Activated CD4-positive, alpha-beta T cell treated with anti-CD3 and anti-CD28 coated beads, Interleukin-2, amount 50 U/mL, for 4 hours (primary cell): Measurements from ENCODE around the gene PRDX6.
A peak's percentile ranks its signal among the peaks of the same experiment; 100 is the strongest.
"Not testable (repeated sequence)": the region's sequence is repeated elsewhere in the genome, so short reads cannot be mapped to it uniquely, and the experiment has no call there.

ENCODE experiments used
- DNase-seq, 2 experiments: peaks; one replicate each; pipeline ENCODE4 v3.0.0-alpha.2; 2020

PRDX6 gene

DNA sequence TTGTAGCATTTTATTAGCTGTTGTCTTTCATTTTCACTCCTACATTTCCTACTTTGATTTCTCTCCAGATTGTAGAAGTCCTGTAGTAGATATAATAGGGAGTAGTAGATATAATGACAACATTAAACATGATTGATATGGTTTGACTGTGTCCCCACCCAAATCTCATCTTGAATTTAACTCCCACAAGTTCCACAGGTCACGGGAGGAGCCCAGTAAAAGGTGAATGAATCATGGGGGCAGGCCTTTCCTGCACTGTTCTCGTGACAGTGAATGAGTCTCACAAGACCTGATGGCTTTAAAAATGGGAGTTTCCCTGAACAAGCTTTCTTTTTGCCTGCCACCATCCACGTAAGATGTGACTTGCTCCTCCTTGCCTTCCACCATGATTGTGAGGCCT lies 7.5 kb upstream of the PRDX6 start:
- DNase-seq: no peak

DNA sequence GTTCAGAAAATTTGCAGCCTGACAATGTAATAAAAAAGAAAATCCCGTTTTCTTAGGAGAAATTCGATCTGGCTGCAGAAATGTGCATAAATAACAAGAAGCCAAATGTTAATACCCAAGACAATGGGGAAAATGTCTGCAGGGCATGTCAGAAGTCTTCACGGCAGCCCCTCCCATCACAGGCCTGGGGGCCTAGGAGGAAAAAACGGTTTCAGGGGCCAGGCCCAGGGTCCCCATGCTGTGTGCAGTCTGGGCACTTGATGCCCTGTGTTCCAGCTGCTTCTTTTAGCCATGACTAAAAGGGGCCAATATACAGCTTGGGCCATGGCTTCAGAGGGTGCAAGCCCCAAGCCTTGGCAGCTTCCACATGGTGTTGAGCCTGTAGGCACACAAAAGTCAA lies 6.5 kb upstream of the PRDX6 start:
- DNase-seq: no peak

DNA sequence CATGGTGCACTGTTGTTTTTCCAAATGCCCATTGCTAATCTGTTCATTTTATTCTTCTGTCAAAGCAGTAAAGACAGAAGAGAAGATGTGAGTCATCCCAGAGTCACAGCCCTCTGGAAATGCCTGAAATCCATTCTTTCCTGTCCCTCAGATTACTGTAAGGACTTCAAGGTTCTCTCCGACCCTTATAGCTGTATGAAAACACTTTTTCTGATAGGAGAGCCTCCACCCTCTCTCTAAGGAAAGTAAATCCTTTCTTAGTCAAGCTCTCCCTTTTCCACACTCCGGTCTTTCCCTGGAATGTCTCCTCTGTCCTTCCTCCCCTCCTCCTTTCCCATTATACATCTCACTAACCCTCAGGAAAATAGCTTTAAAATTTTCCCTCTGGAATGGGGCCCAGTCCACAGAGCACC lies 3.5 kb upstream of the PRDX6 start:
- no peak for DNase-seq

DNA sequence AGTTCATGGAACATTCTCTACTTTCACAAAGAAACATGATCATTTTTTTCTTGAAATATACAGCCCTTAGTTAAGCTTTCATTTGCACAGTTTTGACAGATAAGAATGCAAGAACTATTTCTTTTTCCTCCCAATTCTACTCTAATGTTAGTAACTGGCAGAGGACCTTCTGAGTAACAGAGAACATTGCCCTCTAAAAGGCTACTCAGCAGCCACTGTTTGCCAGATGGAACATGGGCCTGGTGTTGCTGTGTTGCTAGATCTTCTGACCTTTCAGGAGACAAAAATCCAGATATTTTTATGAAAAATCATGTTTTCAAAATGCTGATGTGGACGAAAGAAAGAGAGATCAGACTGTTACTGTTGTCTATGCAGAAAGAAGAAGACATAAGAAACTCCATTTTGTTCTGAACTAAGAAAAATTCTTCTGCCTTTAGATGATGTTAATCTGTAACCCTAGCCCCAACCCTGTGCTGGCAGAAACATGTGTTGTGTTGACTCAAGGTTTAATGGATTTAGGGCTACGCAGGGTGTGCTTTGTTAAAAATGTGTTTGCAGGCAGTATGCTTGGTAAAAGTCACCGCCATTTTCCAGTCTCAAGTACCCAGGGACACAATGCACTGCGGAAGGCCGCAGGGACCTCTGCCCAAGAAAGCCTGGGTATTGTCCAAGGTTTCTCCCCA lies 2.9 kb upstream of the PRDX6 start:
- DNase-seq: no peak

DNA sequence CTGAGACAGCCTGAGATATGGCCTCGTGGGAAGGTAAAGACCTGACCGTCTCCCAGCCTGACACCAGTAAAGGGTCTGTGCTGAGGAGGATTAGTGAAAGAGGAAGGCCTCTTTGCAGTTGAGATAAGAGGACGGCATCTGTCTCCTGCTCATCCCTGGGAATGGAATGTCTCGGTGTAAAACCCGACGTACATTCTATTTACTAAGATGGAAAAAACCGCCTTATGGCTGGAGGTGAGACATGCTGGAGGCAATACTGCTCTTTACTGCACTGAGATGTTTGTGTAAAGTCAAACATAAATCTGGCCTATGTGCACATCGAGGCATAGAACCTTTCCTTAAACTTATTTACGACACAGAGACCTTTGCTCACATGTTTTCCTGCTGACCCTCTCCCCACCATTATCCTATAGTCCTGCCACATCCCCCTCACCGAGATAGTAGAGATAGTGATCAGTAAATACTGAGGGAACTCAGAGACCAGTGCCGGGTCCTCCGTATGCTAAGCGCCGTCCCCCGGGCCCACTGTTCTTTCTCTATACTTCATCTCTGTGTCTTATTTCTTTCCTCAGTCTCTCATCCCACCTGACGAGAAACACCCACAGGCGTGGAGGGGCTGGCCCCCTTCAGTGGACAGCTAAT lies 2.2 kb upstream of the PRDX6 start:
- not testable (repeated sequence) for DNase-seq

DNA sequence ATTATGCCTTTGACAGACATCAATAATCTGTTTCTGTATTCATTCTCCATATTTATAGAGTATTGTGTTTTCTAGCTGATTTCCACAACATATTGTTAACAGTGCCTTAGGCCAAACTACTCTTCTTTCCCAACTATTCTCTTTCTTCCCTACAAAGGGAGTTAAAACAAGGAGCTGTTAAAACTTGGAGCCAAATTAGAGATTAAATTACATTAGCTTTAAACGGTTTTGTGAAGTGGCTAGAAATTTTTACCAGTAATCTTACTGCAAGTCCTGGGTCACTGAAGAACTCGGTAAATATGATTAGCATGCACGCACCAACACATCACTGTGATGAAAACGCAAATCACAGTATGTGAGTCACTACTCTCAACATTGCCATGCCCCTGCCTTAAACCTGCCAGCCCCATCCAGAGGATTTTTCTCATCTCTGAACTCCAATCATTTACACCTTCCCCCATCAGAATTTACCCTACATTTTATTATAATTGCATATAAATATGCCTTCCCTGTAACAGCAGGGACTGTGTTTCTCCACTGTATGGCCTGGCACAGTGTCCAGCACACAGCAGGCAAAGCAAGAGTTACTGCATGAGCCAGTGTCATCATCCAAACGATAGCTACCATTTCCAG lies 1.5 kb upstream of the PRDX6 start:
- no peak for DNase-seq

DNA sequence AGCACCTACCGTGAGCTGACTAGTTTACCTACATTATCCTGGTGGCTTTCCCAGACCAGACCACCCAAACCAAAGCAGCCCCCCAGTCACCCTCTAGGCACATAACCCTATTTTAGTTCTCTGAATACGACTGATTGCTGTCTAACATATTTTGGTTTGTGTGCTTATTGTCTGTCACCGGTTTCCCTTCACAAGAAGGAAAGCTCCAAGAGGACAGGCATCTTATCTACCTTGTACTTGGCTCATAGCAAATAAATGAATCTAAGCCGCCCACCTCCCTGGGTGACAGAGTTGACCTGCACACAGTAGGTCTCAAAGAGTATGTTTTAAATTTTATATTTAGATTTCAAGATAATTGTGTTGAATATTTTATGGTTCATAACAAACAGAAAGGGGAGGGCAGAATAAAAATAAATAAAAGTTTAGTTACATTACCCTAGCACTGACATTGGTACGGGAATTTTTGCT lies 904 bp upstream of the PRDX6 start:
- DNase-seq: no peak

DNA sequence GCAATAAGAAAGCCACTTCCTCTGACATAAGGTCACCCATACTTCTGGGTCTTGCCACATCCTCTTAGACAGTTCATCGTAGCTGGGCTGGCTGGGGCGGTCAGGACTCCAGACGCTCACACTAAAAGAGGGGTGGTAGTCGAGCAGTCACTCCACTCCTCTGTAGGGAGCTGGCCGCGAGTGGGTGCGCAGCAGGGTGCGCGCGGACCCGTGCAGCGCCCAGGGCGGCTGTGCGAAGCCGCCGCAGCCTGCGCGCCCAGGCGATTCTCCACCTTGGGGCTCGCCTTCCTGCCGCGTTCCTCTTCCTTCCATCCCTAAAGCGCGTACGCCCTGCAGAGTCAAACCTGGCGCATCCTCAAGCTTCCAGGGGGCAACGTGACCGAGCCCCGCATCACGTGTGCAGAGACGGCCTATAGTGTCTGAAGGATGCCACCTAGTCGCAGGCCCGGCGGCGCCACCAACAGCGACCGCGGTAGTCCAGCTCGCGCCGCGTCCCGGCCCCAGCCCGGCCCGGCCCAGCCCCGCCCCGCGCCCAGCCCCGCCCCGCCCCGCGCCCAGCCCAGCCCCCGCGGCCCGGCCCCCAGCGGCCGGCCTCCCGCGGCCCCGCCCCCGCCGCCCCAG lies 360 bp upstream of the PRDX6 start:
- DNase-seq: peak; percentile 44 to 48

DNA sequence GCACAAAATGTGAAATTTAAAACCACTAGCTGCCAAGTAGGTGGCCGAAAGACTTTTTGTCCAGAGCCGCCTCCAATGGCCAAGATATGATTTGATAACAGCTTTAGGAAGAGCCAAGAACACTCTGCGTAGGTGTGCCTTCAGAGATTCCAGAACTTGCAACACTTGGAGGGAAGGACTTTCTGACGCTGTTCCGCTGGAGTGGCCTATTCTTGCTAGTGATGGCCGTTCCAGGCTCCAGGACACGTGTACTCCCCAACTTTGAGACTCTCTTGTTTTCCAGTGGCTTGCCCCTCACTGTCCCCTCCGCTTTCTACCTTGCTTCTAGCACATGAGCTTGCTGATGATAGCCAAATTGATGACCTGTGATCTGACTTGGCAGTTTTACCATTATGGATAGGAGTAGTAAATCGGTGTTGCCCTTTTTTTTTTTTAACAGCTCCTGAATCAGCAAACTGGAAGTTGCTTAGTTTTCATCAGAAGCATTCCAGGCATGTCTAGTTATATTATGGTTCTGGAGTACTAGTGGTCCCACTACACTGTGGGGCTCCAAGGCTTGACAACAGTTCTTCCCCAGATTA lies 1.0 kb downstream of the PRDX6 start:
- DNase-seq: no peak

DNA sequence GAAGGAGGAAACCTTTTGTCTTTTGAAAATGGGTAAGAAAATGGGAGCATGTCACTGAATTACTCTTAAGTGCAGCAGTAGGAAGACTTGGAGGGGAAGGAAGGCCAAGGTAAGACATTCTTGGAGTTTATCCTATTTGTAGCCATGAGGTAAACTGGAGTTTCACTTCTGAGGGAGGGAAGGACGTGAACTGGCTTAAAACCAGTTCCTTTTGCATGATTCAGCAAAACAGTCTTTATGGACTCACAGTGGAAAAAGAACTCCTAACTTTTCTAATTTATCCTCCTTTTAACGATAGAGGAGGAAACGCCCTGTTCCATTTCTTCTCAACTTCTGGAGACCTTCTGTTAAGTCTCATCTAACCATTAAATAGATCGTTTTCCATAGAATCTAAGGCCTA lies 2.5 kb downstream of the PRDX6 start:
- no peak for DNase-seq

DNA sequence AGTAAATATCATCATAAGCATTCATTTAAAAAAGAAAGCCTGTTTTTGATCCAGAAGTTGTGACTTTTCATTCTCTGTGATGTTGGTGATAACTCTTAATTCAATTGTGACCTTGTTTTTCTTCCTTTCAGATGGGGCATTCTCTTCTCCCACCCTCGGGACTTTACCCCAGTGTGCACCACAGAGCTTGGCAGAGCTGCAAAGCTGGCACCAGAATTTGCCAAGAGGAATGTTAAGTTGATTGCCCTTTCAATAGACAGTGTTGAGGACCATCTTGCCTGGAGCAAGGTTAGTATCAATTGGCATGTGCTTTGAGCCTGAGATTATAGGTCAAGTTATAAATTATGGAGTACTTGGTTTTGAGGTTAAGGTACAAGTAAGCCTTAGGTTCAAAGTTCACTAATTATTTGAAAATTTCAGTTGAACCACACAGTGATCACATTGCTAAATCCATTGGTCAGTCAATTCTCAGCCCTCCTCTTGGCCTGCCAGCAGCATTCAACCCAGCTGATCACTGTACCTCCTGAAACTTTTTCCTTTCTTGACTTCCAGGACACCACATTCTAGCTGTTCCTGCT lies 4.1 kb downstream of the PRDX6 start:
- no peak for DNase-seq

DNA sequence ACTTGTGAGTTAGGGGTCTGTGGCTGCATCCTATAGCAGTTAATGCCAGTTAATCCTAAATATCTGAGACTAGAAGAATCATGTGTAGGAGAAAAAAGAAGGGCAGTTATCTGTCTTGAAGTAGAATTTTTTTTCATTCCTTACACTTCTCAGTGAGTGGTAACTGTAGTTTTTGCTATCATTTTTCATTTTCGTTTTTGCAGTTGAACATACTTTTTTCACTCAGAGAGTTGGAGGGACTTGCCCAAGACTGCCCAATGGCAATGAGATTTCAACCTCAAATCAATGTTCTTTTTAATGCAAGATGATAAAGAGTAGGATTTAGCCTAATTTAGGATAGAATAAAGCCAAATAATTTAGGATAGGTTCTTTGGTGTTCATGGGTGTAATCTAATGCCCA lies 5.5 kb downstream of the PRDX6 start:
- no peak for DNase-seq

DNA sequence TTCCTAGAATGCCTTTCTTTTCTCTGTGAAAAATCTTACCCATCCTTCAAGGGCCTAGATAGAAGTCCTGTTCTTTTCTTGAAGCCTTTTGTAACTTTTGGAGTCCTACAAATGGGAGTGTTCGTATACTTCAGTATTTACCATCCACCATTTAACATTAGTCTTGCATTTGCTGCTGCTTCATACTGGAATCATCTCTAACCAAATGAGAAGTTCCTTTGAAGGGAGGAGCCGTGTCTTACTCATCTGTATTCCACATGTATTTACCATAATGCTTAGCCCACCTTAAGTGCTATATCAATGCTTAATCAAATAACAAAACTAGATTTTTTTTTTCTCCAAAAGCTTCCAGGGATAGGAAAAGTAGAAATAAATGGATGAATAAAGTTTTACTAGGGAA lies 7.1 kb downstream of the PRDX6 start:
- DNase-seq: no peak

DNA sequence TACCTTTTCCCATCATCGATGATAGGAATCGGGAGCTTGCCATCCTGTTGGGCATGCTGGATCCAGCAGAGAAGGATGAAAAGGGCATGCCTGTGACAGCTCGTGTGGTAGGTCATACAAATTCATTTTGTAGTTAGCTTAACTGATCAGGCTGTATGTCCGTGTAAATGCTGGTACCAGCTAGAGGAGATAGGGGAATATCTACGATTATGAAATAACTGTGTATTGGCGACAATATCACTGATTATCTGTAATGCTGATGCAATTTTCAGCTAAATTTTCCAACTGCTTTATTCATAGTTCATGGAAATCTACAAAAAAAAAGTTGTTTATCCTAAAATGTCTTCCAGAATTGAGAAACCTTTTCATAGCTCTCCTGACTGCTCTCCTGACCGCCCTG lies 8.3 kb downstream of the PRDX6 start:
- DNase-seq: no peak

DNA sequence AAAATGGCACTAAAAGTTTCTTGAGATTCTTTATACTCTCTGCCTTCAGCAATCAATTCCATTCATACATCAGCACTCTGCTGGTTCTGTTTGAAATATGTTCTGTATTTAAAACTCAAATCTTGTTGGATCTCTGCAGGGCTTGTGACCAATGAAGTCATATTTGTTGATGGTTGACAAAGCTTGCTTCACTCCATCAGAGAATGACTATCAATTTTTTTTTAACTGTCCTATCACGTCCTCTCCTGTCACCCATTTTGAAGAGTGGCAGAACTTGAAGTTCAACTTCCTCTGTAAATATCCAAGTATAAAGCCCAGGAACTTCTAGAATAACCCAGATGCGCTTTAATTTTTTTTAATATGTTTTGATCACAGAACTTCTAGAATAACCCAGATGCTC lies 10.9 kb downstream of the PRDX6 start:
- DNase-seq: no peak

DNA sequence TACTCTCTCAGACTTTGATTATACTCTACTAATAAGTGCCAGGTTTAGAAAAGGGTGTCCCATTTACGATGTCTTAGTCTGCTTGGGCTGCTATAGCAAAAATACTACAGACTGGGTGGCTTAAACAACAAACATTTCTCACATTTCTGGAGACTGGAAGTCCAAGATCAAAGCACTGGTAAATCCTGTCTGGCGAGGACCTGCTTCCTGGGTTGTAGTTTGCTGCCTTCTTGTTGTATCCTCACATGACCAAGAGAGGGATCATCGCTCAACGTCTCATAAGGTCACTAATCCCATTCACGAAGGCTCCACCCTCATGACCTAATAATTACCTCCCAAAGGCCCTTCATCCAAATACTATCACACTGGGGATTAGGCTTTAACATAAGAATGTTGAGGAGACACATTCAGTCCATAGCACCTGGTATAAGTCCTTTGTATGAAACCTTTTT lies 12.0 kb downstream of the PRDX6 start:
- DNase-seq: no peak

DNA sequence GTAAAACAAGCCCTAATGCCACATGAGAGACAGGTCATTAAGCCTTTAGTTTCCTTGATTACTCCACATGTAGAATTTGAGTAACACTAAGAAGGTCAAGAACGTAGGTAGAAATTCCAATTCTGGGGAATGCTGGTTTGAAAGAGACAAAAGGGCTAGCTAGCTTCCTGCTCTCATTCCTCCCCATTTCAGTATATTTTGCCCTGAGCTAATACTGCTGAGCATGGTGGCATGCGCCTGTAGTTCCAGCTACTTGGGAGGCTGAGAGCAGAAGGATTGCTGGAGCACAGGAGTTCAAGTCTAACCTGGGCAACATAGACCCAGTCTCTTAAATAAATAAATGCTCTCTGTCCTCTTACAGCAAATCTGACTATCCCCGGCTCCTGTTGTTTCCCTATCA lies 12.8 kb downstream of the PRDX6 start:
- DNase-seq: no peak

DNA sequence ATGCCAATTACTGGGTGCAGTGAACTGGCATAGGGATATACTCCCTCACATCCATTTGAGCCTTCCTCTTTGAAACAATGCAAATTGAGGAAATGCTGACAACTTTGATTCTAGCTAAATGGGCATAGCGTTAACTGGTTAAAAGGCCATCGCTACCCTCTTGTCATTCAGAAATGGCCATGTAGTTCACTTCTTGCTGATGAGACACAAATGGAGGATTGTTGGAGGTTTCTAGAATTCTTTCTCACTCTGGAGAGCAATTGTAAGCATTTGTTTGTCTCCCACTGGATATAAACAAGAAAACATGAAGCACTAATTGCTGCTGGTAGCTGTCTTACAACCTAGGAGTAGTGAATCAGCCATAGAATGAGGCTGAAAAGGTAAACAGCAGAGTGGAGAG lies 14.4 kb downstream of the PRDX6 start:
- DNase-seq: no peak

DNA sequence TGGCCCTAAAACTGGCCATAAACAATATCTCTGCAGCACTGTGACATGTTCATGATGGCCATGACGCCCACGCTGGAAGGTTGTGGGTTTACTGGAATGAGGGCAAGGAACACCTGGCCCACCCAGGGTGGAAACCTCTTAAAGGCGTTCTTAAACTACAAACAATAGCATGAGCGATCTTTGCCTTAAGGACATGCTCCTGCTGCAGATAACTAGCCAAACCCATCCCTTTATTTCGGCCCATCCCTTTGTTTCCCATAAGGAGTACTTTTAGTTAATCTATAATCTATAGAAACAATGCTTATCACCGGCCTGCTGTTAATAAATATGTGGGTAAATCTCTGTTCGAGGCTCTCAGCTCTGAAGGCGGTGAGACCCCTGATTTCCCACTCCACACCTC lies 16.0 kb downstream of the PRDX6 start:
- not testable (repeated sequence) for DNase-seq

DNA sequence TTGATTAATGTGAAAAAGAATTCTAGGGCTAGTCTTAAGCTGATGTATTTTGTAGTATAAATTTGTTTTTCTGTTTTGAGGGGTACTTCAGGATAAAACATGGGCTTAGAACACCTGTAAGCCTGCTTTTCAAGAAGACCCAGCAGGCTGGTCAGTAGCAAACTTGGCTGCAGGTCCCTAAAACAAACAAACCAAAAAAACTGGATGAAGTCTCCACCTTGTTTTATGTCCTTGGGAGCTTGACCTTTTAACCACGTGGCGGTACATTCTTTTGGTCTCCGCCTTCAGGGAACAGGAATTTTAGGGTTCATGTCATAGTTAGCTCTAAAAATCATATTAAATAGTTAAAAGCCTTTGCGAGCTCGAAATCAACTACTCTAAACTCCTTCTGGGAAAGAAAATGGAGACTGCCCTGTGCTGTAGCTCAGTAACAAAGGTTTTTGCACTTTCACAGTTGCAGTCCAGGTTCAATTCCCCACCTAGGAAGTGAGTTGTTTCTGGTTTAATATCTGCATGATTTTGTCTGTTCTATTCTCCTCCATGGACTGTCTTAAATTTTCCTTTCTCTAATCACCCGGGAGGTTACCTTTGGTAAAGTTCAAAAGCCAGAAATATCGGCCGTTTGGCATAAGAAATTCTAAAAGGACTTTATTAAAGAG lies 18.6 kb downstream of the PRDX6 start:
- no peak for DNase-seq

DNA sequence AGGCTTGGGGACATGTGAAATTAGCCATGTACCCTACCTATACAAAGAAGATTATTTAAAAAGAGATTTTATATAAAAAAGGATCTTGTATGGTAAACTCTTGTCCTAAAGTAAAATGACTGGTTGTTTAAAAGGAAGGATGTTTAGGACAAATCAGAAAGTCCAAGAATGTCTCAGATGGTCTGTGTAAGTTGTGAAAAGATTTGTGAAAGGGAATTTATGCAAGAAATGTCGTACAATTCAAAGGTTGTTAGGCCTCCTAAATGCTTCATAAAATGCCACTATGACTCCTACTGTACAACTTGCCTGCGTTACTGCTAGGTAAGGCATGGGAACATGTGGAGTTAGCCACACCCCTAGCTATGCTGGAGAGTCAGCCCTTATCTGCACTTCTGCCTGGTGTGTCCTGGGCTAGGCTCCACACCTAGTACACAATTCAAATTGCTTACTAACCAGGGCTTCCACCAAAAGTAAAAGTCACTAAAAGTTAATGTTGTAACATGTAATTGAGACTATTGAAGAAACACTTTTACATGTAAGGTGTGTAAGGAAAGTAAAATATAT lies 19.7 kb downstream of the PRDX6 start:
- no peak for DNase-seq

DNA sequence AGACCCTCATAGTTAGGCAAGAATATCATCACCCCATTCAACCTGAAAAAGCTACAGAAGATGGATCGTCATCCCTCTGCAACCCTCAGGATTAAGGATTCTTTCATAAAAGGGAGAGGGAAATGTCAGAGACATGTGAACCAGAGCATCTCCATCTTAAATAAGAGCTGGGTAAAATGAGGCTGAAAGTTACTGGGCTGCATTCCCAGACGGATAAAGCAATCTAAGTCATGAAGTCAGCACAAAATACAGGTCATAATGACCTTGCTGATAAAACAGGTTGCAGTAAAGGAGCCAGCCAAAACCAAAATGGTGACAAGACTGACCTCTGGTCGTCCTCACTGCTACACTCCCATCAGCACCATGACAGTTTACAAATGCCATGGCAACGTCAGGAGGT lies 22.6 kb downstream of the PRDX6 start:
- DNase-seq: no peak
